NCI-H345 treated with DMSO at 0.1 percent for 48 hours (cell line): ENCODE data around the gene CEP295NL.
"Not testable (repeated sequence)": the region's sequence is repeated elsewhere in the genome, so short reads cannot be mapped to it uniquely, and the experiment has no call there.

Experiments used
- DNase-seq: peaks from one replicate; lab custom pipeline; 2025; ENCODE audit not compliant: unreplicated experiment; lab: John Stamatoyannopoulos, UW

The CEP295NL gene

GRCh38 chr17:78889531-78889930, 13.5 kb downstream of the CEP295NL start:
- DNase-seq: no peak

GRCh38 chr17:78888941-78889518, 14.0 kb downstream of the CEP295NL start:
- no peak for DNase-seq

GRCh38 chr17:78886954-78887353, 16.0 kb downstream of the CEP295NL start:
- no peak for DNase-seq

GRCh38 chr17:78885956-78886355, 17.0 kb downstream of the CEP295NL start:
- DNase-seq: no peak

DNA sequence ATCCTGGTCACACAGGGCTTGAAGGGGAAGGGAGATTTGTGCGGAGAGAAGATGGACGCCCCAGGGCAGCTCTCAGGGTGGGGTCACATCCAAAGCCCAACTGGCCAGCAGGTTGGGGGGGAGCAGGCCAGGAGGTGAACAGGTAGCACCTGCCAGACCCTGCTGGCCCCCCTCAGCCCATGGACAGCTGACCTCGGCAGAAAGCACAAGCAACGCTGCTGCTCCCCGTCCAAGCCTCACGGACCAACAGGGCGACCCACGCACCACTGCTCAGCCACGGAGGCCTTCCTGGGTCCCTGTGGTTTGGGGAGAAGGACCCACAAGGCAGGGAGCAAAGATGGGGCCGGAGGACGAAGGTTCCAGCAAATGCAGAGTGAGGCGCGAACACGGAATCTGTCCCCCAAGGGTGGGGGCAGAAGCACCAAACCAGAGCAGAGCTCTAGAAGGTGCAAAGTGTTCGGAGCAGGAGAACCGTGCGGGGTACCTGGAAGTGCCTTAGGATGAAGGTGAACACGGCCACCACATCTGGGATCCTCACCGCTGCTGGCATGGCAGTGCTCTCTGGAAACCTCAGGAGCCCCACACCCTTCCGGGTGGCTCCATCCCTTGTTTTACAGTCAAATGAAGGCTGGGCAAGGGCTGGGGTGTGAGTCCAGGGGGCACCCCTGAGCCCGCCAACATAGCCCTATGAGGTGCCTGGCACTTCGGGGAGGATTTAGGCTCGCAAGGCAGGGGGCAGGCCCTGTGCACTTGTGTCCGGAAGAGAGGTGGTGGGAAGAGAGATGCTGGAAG, 17.9 kb downstream of the CEP295NL start:
- no peak for DNase-seq

DNA sequence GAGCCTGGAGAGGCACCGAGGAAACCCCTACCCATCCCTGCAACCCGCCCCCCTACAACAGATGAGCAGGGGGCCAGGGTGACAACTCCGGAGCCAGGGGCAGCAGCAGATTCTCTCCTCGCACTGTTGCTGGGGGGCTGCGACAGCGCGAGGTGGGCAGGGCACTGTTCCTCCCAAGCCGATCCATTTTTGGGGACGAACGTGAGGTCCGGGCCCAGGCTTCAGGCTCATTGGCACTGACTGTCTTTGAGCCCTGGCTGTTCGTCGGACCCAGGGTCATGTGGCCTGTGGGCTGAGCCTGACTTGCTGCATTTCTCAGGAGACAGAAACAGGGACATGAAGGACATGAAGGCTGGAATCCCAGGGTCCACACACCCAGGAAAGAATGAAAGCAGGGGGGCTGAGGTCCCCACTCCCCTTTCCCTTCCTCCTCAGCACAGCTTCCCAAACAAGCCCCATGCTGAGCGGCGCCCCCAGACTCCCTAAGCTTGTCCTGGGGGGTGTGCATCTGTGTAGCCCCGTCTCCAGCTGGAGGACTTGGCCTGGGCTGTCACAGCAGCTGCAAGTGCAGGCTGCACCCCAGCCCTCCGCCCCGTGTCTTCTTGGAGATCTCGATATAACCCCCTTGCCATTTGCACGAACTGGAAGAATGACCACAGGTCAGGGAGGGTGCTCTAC, 18.7 kb downstream of the CEP295NL start:
- no peak for DNase-seq

DNA sequence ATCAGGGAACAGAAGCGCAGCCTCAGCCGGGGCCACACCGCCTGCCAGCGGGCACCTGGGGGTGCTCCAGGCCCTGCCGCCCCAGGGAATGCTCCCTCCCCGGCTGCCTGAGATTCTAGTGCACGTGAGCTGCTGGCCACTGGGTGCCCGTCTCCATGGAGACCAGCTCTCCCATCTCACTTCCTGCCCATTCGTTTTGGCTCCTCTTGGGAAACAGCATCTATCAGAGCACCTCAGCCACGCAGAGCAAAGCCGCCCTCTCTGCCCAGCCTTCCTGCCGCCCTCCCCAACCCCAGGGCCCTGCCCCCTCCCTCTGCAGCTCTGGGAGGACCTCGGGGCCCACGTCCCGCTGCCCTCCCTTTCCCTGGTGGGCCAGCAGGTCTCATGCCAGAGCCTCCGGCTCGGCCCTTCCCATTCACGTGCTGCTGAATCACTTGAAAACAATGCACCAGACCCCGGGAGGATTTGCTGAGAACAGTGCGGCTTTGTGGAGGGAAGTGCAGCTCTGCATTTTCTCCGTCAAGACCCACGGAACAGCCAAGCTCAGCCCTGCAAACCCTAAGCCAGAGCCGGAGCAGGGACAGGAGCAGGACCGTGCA, 19.4 kb downstream of the CEP295NL start:
- peak; percentile 78 for DNase-seq

GRCh38 chr17:78883089-78883532, 19.9 kb downstream of the CEP295NL start:
- DNase-seq: no peak

- no peak for DNase-seq
Measured at GRCh38 chr17:78882540-78883088, 20.4 kb downstream of the CEP295NL start.

- no peak for DNase-seq
Measured at GRCh38 chr17:78879635-78880186, 23.3 kb downstream of the CEP295NL start.

DNA sequence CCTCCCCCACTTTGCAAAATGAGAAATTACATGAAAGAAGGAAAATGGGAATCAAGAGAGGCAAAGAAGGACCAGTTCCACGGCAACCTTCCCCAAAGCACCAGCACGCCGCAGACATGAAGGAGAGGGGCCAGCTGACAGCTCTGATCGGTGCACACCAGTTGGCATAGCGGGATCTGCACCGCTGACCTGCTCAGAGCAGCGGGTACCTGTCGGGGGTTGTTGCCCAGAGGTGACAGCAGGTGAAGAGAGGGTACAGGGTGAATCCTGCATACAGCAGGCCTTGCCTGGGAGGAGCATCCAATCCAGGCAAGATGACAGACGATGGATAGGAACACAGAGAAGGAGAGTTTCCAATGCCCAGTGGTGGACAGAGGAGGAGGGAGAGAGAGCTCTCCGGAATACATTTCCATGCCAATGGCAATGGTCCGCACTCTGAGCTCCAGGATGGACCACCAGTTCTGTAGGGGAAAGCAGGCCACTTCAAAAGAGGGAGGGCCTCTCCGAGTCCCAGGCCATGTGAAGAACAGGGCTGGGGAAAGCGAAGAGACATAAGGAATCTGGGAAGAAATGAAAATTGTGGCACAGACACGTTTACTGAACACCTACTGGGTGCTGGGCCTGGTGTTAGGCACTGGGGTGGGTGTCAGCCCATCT, 24.0 kb downstream of the CEP295NL start:
- DNase-seq: no peak

DNA sequence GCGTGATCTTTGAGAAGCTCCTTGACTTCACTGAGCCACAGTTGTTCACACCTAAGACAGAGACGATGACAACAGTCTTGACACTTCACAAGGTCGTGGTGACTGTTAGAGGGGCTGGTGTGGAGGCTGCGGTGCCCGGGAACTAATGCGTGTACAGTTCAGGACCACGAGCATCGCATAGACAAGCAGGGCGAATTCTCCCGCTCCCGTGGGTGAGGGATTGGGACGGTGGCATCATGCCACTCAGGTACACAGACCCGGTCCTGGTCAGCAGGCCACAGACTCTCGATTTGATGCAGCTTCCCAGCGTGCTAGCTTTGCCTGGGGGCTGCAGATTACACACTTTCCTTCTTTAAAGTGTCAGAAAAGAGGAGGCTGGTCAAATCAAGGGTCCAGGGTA, 24.7 kb downstream of the CEP295NL start:
- DNase-seq: no peak

DNA sequence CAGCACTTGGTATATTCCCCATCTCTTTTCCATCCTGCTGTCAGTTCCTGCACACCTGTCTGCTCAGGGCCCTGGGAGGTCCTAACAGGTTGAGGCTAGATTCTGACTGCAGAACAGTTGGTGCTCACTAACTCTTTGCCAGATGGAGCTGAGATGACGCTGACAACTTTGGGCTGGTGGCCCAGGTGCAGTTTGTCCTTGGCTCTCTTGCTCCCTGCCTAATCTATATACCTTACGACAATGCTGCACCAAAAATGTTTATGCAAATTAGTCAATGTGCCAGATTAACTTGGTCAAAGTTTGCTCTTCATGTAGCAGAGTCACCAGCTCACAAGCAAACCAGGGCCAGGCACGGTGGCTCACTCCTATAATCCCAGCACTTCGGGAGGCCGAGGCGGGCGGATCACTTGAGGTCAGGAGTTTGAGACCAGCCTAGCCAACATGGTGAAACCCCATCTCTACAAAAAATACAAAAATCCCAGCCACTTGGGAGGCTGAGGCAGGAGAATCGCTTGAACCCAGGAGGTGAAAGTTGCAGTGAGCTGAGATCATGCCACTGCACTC, 26.0 kb downstream of the CEP295NL start:
- DNase-seq: not testable (repeated sequence)

GRCh38 chr17:78876094-78876597, 26.9 kb downstream of the CEP295NL start:
- DNase-seq: no peak

DNA sequence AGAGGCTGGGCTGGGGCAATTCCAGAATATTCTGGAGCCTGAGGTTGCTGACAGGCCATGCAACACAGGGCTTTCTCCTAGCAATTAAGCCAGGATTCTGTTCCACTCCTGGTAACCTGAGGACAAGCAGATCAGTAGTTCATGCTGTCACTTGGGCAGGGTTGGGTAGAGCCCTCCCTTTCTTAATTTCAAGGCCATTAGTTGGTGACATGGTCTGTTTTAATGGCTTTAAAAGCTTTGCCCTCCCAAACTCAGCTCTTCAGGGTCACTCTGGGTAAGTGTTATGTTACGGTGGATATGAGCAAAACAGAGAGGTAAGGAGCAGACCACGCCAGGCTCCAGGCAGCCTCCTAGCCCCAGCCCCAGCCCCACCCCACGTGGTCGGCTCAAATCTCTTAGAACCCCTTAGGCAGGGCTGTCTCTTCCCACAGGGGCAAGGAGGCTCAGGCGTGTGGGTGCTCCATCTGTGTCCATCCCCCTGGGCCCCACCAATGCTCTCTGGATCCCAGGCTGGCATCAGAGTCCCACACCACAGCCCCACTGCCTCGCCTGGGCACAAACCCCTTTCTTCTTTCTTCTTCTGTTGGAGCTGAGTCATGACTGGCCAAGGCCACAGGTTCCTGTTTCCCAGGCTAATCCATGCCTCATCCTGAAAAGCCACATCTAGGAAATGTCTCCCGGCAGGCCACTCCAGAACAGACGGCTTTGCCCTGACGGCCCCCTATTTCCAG, 27.5 kb downstream of the CEP295NL start:
- no peak for DNase-seq

GRCh38 chr17:78873519-78874340, 29.3 kb downstream of the CEP295NL start:
- DNase-seq: no peak

- no peak for DNase-seq
Measured at GRCh38 chr17:78872486-78872885, 30.5 kb downstream of the CEP295NL start.

- no peak for DNase-seq
Measured at GRCh38 chr17:78870621-78871020, 32.4 kb downstream of the CEP295NL start.

- no peak for DNase-seq
Measured at GRCh38 chr17:78868391-78868790, 34.6 kb downstream of the CEP295NL start.
